Measurements from ENCODE around the gene ITLN1.

Gene ITLN1

GRCh38 chr1:160841079-160841478 lies 43.9 kb downstream of the ITLN1 start:
- TF ChIP-seq CTCF (IDR thresholded peaks at IDR 0.05; ENCODE audit: low read depth, low read length, missing control alignments) = no peak
- no peak for DNase-seq (ENCODE audit: low read depth)
- H3K4me3 ChIP-seq (ENCODE audit: low read depth, low read length) = no peak overlapping the region
- in situ Hi-C loops (cut with HindIII; ENCODE audit: low sequenced_read_pairs) = no loop called here

DNA sequence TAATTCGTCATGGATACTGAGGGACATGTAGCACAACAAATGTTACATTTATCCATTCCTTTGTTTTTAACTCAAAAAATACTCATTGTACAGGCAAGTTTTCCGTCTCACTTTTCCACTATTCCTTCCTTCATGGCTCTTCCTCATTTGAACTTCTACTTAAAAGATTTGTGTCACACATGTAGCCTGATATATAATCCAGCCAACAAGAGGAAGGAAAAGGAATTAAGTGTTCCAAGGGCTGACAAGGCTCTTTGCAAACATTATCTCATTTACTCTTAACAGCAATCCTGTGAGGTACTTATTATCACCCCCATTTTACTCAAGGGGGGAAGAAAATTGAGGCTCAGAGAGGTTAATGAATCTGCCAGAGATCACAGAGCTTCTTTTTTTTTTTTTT lies 45.2 kb downstream of the ITLN1 start:
- in situ Hi-C loops (cut with HindIII; ENCODE audit: low sequenced_read_pairs) = no loop called here
- DNase-seq (ENCODE audit: low read depth) = no peak
- no peak for TF ChIP-seq CTCF (IDR thresholded peaks at IDR 0.05; ENCODE audit: low read depth, low read length, missing control alignments)
- H3K4me3 ChIP-seq (ENCODE audit: low read depth, low read length) = no peak overlapping the region

- no peak overlapping the region for H3K4me3 ChIP-seq (ENCODE audit: low read depth, low read length)
- no peak for TF ChIP-seq CTCF (IDR thresholded peaks at IDR 0.05; ENCODE audit: low read depth, low read length, missing control alignments)
These were observed 46.1 kb downstream of the ITLN1 start for GRCh38 chr1:160838888-160839287.

DNA sequence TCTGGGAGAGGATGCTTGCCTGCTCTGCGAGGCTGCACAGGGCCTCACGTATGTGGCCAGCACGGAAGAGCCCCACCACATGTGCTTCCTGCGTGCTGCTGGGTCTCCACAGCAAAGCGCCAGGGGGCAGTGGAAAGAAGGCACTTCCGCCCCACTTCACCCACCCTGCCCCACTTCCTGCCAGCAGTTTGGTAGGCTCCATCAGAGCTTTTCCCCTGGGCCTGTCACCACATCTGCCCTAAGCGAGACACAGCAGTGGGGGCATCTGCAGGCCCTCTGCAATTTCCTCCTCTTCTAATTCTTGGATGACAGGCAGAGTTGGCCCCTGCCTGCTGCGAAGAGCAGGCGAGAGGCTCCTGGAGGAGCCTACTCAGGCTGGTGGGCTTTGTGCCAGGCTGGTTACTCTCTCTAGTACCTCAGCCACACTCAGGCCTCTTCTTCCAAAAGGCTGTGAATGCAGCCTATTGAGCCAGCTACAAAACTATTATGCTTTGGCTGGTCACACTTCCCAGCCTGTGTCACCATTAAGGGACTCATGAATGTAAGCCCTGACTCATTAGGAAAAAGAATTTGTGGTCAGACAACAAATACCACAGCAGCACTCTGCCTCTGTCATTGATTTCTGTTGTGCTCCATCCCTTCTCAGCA lies 47.3 kb downstream of the ITLN1 start:
- no peak for TF ChIP-seq CTCF (IDR thresholded peaks at IDR 0.05; ENCODE audit: low read depth, low read length, missing control alignments)
- in situ Hi-C loops (cut with HindIII; ENCODE audit: low sequenced_read_pairs) = no loop called here
- no peak overlapping the region for H3K4me3 ChIP-seq (ENCODE audit: low read depth, low read length)
- DNase-seq (ENCODE audit: low read depth) = no peak

More at GRCh38 chr1:160838888-160839287, 46.1 kb downstream of the ITLN1 start:
- DNase-seq (ENCODE audit: low read depth) = no peak
- in situ Hi-C loops (cut with HindIII; ENCODE audit: low sequenced_read_pairs) = no loop called here

GRCh38 chr1:160836981-160837557 lies 47.9 kb downstream of the ITLN1 start:
- in situ Hi-C loops (cut with HindIII; ENCODE audit: low sequenced_read_pairs) = no loop called here
- no peak overlapping the region for H3K4me3 ChIP-seq (ENCODE audit: low read depth, low read length)
- DNase-seq (ENCODE audit: low read depth) = no peak
- TF ChIP-seq CTCF (IDR thresholded peaks at IDR 0.05; ENCODE audit: low read depth, low read length, missing control alignments) = no peak

GRCh38 chr1:160836561-160836960 lies 48.4 kb downstream of the ITLN1 start:
- in situ Hi-C loops (cut with HindIII; ENCODE audit: low sequenced_read_pairs) = no loop called here
- no peak for DNase-seq (ENCODE audit: low read depth)
- H3K4me3 ChIP-seq (ENCODE audit: low read depth, low read length) = no peak overlapping the region
- TF ChIP-seq CTCF (IDR thresholded peaks at IDR 0.05; ENCODE audit: low read depth, low read length, missing control alignments) = no peak
